MM.1S (cell line): ENCODE measurements around the gene CFAP119.

Source experiments
- DNase-seq: peaks from one replicate; pipeline ENCODE4 v3.0.0-alpha.2; 2015
- H2AFZ ChIP-seq: fragments of 300-600 bp; sonication (generic); 2 replicates; pipeline ENCODE4 v1.6.0; 2016; ENCODE audit warnings: antibody characterized with exemption, low read length
- H3F3A ChIP-seq: fragments of 300-600 bp; sonication (generic); 2 replicates; pipeline ENCODE4 v1.6.1; 2016; ENCODE audit warnings: mild to moderate bottlenecking, antibody characterized with exemption, low read length, moderate library complexity, mixed read lengths; ENCODE audit not compliant: insufficient read depth
- H3K27ac ChIP-seq: fragments of 300-600 bp; sonication (generic); 2 replicates; pipeline ENCODE4 v1.5.1; 2016; ENCODE audit warnings: mild to moderate bottlenecking, low read length
- H3K27me3 ChIP-seq: fragments of 300-600 bp; sonication (generic); replicated peaks from 2 replicates; pipeline ENCODE4 v1.6.0; 2016; ENCODE audit warnings: low read length; ENCODE audit not compliant: insufficient read depth
- H3K36me3 ChIP-seq: fragments of 300-600 bp; sonication (generic); replicated peaks from 2 replicates; pipeline ENCODE4 v1.6.1; 2016; ENCODE audit warnings: mild to moderate bottlenecking, low read length, mixed read lengths; ENCODE audit not compliant: insufficient read depth
- H3K4me1 ChIP-seq: fragments of 300-600 bp; sonication (generic); 2 replicates; pipeline ENCODE4 v1.6.1; 2016; ENCODE audit warnings: low read length, mixed read lengths
- H3K4me2 ChIP-seq: fragments of 300-600 bp; sonication (generic); 2 replicates; pipeline ENCODE4 v1.6.0; 2016; ENCODE audit warnings: low read depth, low read length
- H3K4me3 ChIP-seq: fragments of 300-600 bp; sonication (generic); 2 replicates; pipeline ENCODE4 v1.5.1; 2016; ENCODE audit warnings: low read length, mixed read lengths
- H3K79me2 ChIP-seq: fragments of 300-600 bp; sonication (generic); 2 replicates; pipeline ENCODE4 v1.6.1; 2016; ENCODE audit warnings: mixed run types, low read length, mixed read lengths
- H3K9ac ChIP-seq: fragments of 300-600 bp; sonication (generic); 2 replicates; pipeline ENCODE4 v1.6.1; 2016; ENCODE audit warnings: low read length, mixed read lengths
- H3K9me2 ChIP-seq: fragments of 300-600 bp; sonication (generic); replicated peaks from 2 replicates; pipeline ENCODE4 v1.6.1; 2016; ENCODE audit warnings: mild to moderate bottlenecking, low read length, mixed read lengths; ENCODE audit not compliant: insufficient read depth
- H3K9me3 ChIP-seq: fragments of 300-600 bp; sonication (generic); replicated peaks from 2 replicates; pipeline ENCODE4 v1.6.1; 2016; ENCODE audit warnings: mild to moderate bottlenecking, low read length, mixed read lengths; ENCODE audit not compliant: insufficient read depth
- H4K20me1 ChIP-seq: fragments of 300-600 bp; sonication (generic); 2 replicates; pipeline ENCODE4 v1.6.1; 2016; ENCODE audit warnings: mild to moderate bottlenecking, low read length, moderate library complexity, mixed read lengths; ENCODE audit not compliant: insufficient read depth
- CTCF ChIP-seq: fragments of 300-600 bp; sonication (generic); IDR thresholded peaks from 2 replicates; pipeline ENCODE4 v1.5.1; 2016; ENCODE audit warnings: antibody characterized with exemption, low read length, mixed read lengths
- EZH2 ChIP-seq: fragments of 300-600 bp; sonication (generic); optimal IDR thresholded peaks from 2 replicates; pipeline ENCODE3; 2017; ENCODE audit warnings: low read depth, mild to moderate bottlenecking, antibody characterized with exemption, low read length, mixed read lengths
- EZH2phosphoT487 ChIP-seq: fragments of 300-600 bp; sonication (generic); IDR thresholded peaks from 2 replicates; pipeline ENCODE4 v1.6.1; 2018; ENCODE audit warnings: antibody characterized with exemption, low read length

The CFAP119 gene

GRCh38 chr16:30794634-30795033 is 32.8 kb upstream of the CFAP119 start:
- Histone ChIP-seq H3F3A (0 out of 2 replicates have a peak, but pooled peaks cover 3% of the 10 kb centered on the region), H3K4me3 (no peak overlapping the region), H3K79me2 (no peaks in the 10 kb centered on the region), H2AFZ (no peak overlapping the region), H4K20me1 (no peaks in the 10 kb centered on the region), H3K9me3 (no peaks in the 10 kb centered on the region), H3K4me2 (no peak overlapping the region), H3K36me3 (no peaks in the 10 kb centered on the region), H3K9ac (no peak overlapping the region), H3K27me3 (no peaks in the 10 kb centered on the region), H3K4me1 (no peaks in the 10 kb centered on the region), H3K27ac (no peak overlapping the region), H3K9me2 (no peaks in the 10 kb centered on the region)
- no peak for TF ChIP-seq CTCF
- no peak for TF ChIP-seq EZH2phosphoT487
- no peak for TF ChIP-seq EZH2
- DNase-seq, result no peak

DNA sequence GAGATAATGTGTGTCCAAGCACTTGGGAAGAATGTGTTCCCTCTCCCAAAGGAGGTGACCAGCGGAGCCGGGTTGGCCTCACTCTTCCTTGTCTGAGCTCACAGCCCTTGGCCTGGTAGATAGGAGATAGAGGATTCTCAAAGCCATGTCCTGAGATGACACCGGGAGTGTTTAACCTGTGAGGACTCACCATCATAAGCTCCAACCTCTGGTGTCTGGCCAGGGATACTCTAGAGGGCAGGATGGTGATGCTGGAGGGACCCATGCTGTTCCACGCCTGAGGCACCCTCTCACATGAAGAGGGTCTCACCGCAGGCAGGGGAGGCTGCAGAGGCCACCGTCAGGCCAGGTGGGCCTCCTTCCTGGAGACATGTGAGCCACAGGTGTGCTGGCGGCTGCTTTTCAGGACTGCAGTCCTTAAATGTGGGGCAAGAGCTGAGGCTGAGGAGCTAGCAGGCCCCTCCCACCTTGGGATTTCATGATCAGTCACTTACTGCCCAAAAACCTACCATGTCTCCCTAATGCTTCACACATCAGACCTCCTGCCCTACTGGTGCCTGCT is 31.7 kb upstream of the CFAP119 start:
- Histone ChIP-seq H3F3A (0 out of 2 replicates have a peak, but pooled peaks cover 3% of the 10 kb centered on the region), H3K9me2 (no peaks in the 10 kb centered on the region), H4K20me1 (no peaks in the 10 kb centered on the region), H3K79me2 (no peaks in the 10 kb centered on the region), H3K9ac (no peak overlapping the region), H3K4me3 (no peak overlapping the region), H3K36me3 (no peaks in the 10 kb centered on the region), H2AFZ (no peak overlapping the region), H3K9me3 (no peaks in the 10 kb centered on the region), H3K27me3 (no peaks in the 10 kb centered on the region), H3K27ac (no peak overlapping the region), H3K4me2 (no peak overlapping the region), H3K4me1 (no peaks in the 10 kb centered on the region)
- DNase-seq, result no peak
- TF ChIP-seq CTCF, result no peak
- TF ChIP-seq EZH2, result no peak

DNA sequence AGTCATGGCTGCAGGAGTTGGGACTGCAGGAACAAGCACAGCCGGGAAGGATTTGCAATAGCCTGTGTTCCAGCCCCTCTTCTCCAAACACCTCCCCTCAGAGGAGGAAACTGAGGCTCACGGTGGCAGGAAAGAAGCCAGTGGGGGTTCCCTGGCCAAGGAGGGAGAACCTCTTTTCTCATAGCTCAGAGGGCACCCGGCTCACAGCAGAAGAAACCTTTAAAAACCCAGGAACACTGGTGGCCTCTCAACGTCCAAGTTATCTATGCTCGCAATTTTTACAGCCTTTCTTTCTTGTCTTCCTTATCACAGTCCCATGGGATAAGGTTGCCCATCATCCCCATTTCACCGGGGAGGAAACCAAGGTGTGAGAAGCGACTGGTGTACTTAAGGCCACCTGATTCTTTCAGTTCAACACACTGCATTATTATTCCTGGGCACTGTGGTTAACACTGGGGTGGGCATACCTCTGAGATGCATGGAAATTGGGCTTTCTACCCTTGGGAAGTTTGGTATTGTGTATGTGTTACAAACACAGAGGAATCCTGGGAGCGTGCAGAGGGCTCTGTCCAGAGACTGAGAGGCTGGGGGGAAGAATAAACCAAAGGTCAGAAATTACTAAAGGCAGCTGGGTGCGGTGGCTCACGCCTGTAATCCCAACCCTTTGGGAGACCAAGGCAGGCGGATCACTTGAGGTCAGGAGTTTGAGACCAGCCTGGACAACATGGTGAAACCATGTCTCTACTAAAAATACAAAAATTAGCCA is 25.9 kb upstream of the CFAP119 start:
- no peaks in the 10 kb centered on the region for H3K9me3 ChIP-seq
- H3F3A ChIP-seq, result no peaks in the 10 kb centered on the region
- peak overlapping the region; percentile 70 for H2AFZ ChIP-seq
- peak overlapping the region; percentile 60; the same call in 1 of the 2 replicates for H3K9ac ChIP-seq
- peak overlapping the region; percentile 86 for H3K4me3 ChIP-seq
- no peaks in the 10 kb centered on the region for H3K27me3 ChIP-seq
- no peak for DNase-seq
- no peaks in the 10 kb centered on the region for H3K36me3 ChIP-seq
- H3K9me2 ChIP-seq, result no peaks in the 10 kb centered on the region
- no peak overlapping the region for H3K27ac ChIP-seq
- no peaks in the 10 kb centered on the region for H4K20me1 ChIP-seq
- H3K4me2 ChIP-seq, result peak overlapping the region; percentile 86
- no peaks in the 10 kb centered on the region for H3K4me1 ChIP-seq
- H3K79me2 ChIP-seq, result no peaks in the 10 kb centered on the region
- no peak for TF ChIP-seq EZH2phosphoT487
- TF ChIP-seq EZH2, result no peak
- TF ChIP-seq CTCF, result no peak
